ENCODE data around the gene TFF3. TPM values are rescaled to one million over a fixed set of nuclear protein-coding genes. Genes with fewer than 3 reads are reported as not detected.

The TFF3 gene
- total RNA-seq, 4 donors from 2014 or later, result 178 to 1,063 (median 636) TPM

GRCh38 chr21:42346441-42346840 is 31.2 kb upstream of the TFF3 start:
- no peak for TF ChIP-seq POLR2A (IDR thresholded peaks at IDR 0.05)
- TF ChIP-seq CTCF (IDR thresholded peaks at IDR 0.05), result no peak
- no peaks in the 10 kb centered on the region for H3K36me3 ChIP-seq
- H3K4me1 ChIP-seq, result no peaks in the 10 kb centered on the region
- no peak for DNase-seq
- no peak overlapping the region for H3K27ac ChIP-seq
- H3K27me3 ChIP-seq, result no peaks in the 10 kb centered on the region
- no peaks in the 10 kb centered on the region for H3K9me3 ChIP-seq
- no peak overlapping the region for H3K4me3 ChIP-seq

- Histone ChIP-seq H3K9me3 (no peaks in the 10 kb centered on the region), H3K4me1 (no peaks in the 10 kb centered on the region), H3K27me3 (no peaks in the 10 kb centered on the region), H3K4me3 (no peak overlapping the region), H3K27ac (no peak overlapping the region), H3K36me3 (no peaks in the 10 kb centered on the region)
- no peak for DNase-seq
- TF ChIP-seq CTCF (IDR thresholded peaks at IDR 0.05) (no peak), POLR2A (IDR thresholded peaks at IDR 0.05) (no peak)
Measured at GRCh38 chr21:42344631-42345030, 29.4 kb upstream of the TFF3 start.

DNA sequence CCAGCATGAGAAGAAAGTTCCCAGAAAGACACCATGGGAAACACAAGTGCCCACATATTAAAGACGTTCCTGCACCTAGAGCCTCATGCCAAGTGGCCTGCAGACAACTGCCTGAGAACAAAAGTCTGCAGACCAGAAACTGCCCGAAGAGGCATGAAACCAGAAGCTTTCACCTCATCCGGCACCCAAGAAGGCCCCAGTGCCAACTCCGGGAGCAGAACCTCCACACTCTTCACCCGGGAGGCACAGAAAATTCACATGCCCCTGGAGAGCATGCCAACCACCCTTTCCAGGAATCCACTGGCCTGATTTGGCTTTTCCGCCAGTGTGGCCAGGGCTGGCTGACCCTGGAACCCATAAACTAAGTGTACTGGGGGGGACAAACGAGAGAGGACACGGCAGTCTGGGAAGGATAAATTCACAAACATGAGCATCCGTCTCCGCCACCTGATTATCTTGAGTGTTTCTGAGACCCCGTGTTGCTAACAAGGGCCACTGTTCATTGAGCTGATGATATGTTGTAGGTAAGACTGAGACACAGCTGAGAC is 28.8 kb upstream of the TFF3 start:
- no peaks in the 10 kb centered on the region for H3K27me3 ChIP-seq
- no peak overlapping the region for H3K27ac ChIP-seq
- DNase-seq, result no peak
- no peaks in the 10 kb centered on the region for H3K36me3 ChIP-seq
- no peaks in the 10 kb centered on the region for H3K4me1 ChIP-seq
- H3K9me3 ChIP-seq, result no peaks in the 10 kb centered on the region
- no peak overlapping the region for H3K4me3 ChIP-seq
- TF ChIP-seq POLR2A (IDR thresholded peaks at IDR 0.05), result no peak
- TF ChIP-seq CTCF (IDR thresholded peaks at IDR 0.05), result no peak

DNA sequence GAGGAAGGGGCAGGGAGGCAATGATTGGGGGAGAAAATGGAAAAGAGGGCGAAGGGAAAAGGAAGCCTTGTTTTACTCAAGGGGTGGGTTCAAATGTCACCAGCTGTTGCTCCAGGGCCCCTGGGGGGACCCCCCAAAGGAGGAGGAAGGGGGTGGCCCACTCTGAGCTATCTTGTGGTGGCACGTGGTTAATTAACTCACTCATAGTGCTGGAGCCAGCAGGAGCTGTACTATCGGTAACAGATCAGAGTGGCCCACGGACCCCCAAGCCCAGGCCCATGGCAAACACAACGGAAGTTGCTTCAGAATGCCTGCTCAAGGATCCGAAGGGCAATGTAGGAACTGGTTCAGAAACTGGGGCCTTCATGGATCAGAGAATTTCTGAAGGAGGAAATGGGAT is 28.3 kb upstream of the TFF3 start:
- no peaks in the 10 kb centered on the region for H3K36me3 ChIP-seq
- H3K4me1 ChIP-seq, result peaks cover 0 to under 1% (median 0%) of the 10 kb centered on the region in 4 donors
- no peak for DNase-seq
- H3K4me3 ChIP-seq, result no peak overlapping the region
- H3K27ac ChIP-seq, result no peak overlapping the region
- H3K27me3 ChIP-seq, result no peaks in the 10 kb centered on the region
- TF ChIP-seq CTCF (IDR thresholded peaks at IDR 0.05), result no peak
- no peak for TF ChIP-seq POLR2A (IDR thresholded peaks at IDR 0.05)
- no peaks in the 10 kb centered on the region for H3K9me3 ChIP-seq

DNA sequence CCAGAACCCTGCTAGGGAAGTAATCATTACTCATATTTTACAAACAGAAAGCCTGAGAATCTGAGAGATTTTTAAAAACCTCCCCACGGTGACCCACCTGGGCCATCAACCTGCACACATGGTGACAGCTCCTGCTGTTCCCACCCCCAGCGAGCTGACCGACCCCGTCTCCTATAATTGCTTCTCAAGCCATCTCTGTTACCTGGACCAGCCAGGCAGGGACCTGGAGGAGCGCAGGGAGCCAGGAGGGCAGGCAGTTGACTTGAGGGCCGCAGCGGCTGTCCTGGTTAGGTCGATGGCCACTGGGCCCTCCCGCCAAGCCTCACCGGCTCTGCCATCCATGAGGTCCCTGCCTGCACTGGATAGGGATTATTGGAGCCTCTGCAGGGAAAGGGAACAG is 27.9 kb upstream of the TFF3 start:
- H3K27ac ChIP-seq, result no peak overlapping the region
- H3K36me3 ChIP-seq, result no peaks in the 10 kb centered on the region
- H3K27me3 ChIP-seq, result no peaks in the 10 kb centered on the region
- H3K9me3 ChIP-seq, result no peaks in the 10 kb centered on the region
- no peak for DNase-seq
- H3K4me1 ChIP-seq, result peaks cover 0 to 5% (median 0%) of the 10 kb centered on the region in 4 donors
- no peak for TF ChIP-seq CTCF (IDR thresholded peaks at IDR 0.05)
- no peak for TF ChIP-seq POLR2A (IDR thresholded peaks at IDR 0.05)
- H3K4me3 ChIP-seq, result no peak overlapping the region

Data from Peyer's patch (tissue), 4 donors.